CD8-positive, alpha-beta memory T cell (primary cell): ENCODE data around the gene TRAPPC11. TPM values are rescaled to one million over a fixed set of nuclear protein-coding genes. Genes with fewer than 3 reads are reported as not detected.

ENCODE experiments used
- CTCF ChIA-PET: fragments of 350-600 bp; sonication (Branson Sonifier 250); formaldehyde crosslinking; loops from one replicate; lab custom pipeline; 2021; ENCODE audit warnings: antibody characterized with exemption; lab: Charles Lee
- POLR2A ChIA-PET: fragments of 350-600 bp; sonication (Branson Sonifier 250); formaldehyde crosslinking; loops from one replicate; lab custom pipeline; 2021; ENCODE audit warnings: antibody characterized with exemption; lab: Charles Lee
- DNase-seq, 5 donors: peaks; one replicate each; pipeline versions ENCODE4 v3.0.0 to v3.0.0-alpha.2; 2020 to 2022; ENCODE audit warnings: mixed read lengths in 1 of 5
- H3K27ac ChIP-seq: one replicate; pipeline ENCODE4 v1.7.0; 2013; ENCODE audit warnings: low read depth, mild to moderate bottlenecking, low read length, moderate library complexity
- H3K27me3 ChIP-seq: 2 replicates; pipeline ENCODE4 v1.7.0; 2013; ENCODE audit warnings: low read length, mild to moderate bottlenecking; ENCODE audit not compliant: insufficient read depth, poor library complexity, severe bottlenecking
- H3K36me3 ChIP-seq: 2 replicates; pipeline ENCODE4 v1.7.0; 2013; ENCODE audit warnings: mild to moderate bottlenecking, low read length, moderate library complexity; ENCODE audit not compliant: insufficient read depth
- H3K4me1 ChIP-seq: 2 replicates; pipeline ENCODE4 v1.7.0; 2013; ENCODE audit warnings: mild to moderate bottlenecking, low read length, moderate library complexity; ENCODE audit not compliant: insufficient read depth
- H3K4me3 ChIP-seq: 2 replicates; pipeline ENCODE4 v1.7.0; 2013; ENCODE audit warnings: mild to moderate bottlenecking, low read length
- H3K9me3 ChIP-seq: 2 replicates; pipeline ENCODE4 v1.7.0; 2013; ENCODE audit warnings: mild to moderate bottlenecking, low read length
- H3K27ac Mint-ChIP-seq, 8 donors: one replicate each; pipeline ENCODE4 v1.8.0; 2020 to 2021; ENCODE audit warnings: mixed read lengths in 8 of 8, mild to moderate bottlenecking in 6 of 8, inconsistent platforms in 3 of 8, moderate library complexity in 3 of 8
- H3K27me3 Mint-ChIP-seq, 2 donors: one replicate each; pipeline ENCODE4 v1.8.0; 2020 to 2021; ENCODE audit warnings: mixed read lengths in 2 of 2, mild to moderate bottlenecking in 1 of 2, moderate library complexity in 1 of 2
- H3K36me3 Mint-ChIP-seq, 3 donors: one replicate each; pipeline ENCODE4 v1.8.0; 2020 to 2021; ENCODE audit warnings: mixed read lengths in 3 of 3, inconsistent platforms in 1 of 3, mild to moderate bottlenecking in 1 of 3
- H3K4me1 Mint-ChIP-seq, 3 donors: one replicate each; pipeline ENCODE4 v1.8.0; 2020 to 2021; ENCODE audit warnings: mixed read lengths in 3 of 3, inconsistent platforms in 1 of 3, mild to moderate bottlenecking in 1 of 3
- H3K4me3 Mint-ChIP-seq, 7 donors: one replicate each; pipeline ENCODE4 v1.8.0; 2020 to 2021; ENCODE audit warnings: mixed read lengths in 7 of 7, mild to moderate bottlenecking in 6 of 7, moderate library complexity in 4 of 7, inconsistent platforms in 2 of 7
- H3K9me3 Mint-ChIP-seq, 5 donors: one replicate each; pipeline ENCODE4 v1.8.0; 2020 to 2022; ENCODE audit warnings: mixed read lengths in 5 of 5, mild to moderate bottlenecking in 3 of 5, moderate library complexity in 2 of 5, inconsistent platforms in 1 of 5
- polyA plus RNA-seq: library from polyadenylated mRNA; unstranded; fragments of 300-500 nt; fragmentation: Illumina TruSeq; gene quantifications from one replicate; pipeline ENCODE4 v1.2.3, GENCODE V29; 2021
- total RNA-seq, 2 experiments: library from RNA; stranded (reverse); gene quantifications; one replicate each; pipeline ENCODE4 v1.2.3, GENCODE V29; 2021

The TRAPPC11 gene
- total and polyA plus RNA-seq, 3 experiments from 2014 or later = 21.9 to 29.3 (median 23.3) TPM

DNA sequence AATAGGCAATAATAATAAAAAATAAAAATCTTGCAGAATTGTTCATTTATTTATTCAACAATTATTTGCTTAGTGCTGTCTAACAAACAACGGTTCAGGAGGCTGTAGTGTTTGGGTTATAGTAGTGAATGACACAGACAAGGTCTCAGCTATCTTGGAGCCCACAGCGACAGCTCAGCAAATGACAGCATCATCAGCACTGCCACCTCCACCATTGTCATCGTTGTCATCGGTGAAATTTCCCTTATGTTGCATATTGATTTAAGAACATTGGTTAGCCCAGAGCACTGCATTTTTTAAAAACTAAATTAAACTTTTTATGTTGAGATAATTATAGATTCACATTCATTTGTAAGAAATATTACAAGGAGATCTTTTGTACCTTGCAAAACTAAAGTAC lies 79.9 kb downstream of the TRAPPC11 start:
- H3K4me3 ChIP-seq = no peak overlapping the region
- H3K4me3 Mint-ChIP-seq = no peak overlapping the region
- H3K36me3 Mint-ChIP-seq = no peaks in the 10 kb centered on the region
- DNase-seq = no peak
- no peak overlapping the region for H3K27ac Mint-ChIP-seq
- no peaks in the 10 kb centered on the region for H3K27me3 ChIP-seq
- H3K27ac ChIP-seq = no peak overlapping the region
- H3K9me3 Mint-ChIP-seq = no peaks in the 10 kb centered on the region
- ChIA-PET CTCF (no interaction called here), POLR2A (no interaction called here)
- H3K9me3 ChIP-seq = no peaks in the 10 kb centered on the region
- H3K36me3 ChIP-seq = no peaks in the 10 kb centered on the region
- no peaks in the 10 kb centered on the region for H3K4me1 Mint-ChIP-seq
- H3K4me1 ChIP-seq = no peaks in the 10 kb centered on the region
- peaks cover 0 to 4% of the 10 kb centered on the region in 2 donors for H3K27me3 Mint-ChIP-seq

DNA sequence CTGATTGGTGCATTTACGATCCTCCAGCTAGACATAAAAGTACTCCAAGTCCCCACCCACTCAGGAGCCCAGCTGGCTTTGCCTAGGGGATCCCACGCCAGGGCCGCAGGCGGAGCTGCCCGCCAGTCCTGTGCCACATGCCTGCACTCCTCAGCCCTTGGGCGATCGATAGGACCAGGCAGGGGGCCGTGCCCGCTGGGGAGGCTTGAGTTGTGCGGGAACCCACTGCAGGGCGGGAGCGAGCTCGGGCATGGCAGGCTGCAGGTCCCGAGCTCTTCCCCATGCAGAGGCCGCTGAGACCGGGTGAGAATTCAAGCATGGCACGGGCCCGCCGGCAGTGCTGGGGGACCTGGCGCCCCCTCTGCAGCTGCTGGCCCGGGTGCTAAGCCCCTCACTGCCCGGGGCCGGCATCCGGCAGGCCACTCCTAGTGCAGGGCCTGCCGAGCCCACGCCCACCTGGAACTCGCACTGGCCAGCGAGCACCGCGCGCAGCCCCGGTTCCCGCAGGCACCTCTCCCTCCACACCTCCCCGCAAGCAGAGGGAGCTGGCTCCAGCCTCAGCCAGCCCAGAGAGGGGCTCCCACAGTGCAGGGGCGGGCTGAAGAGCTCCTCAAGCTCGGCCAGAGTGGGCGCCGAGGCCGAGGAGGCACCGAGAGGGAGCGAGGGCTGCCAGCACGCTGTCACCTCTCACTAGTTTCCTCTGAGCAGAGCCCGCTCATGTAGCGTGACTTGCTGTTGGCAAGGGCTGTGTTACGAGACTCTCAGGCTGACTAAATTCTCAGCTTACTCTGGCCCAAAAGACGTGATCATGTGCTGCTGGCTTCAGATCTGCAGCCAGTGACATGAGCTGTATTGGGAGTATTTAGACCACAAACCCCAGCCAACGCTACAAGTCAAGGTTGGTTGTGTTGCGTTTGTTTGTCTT lies 87.5 kb downstream of the TRAPPC11 start:
- H3K4me3 Mint-ChIP-seq = no peak overlapping the region
- no peaks in the 10 kb centered on the region for H3K4me1 Mint-ChIP-seq
- Histone ChIP-seq H3K4me3 (no peak overlapping the region), H3K4me1 (no peaks in the 10 kb centered on the region), H3K36me3 (no peaks in the 10 kb centered on the region), H3K27ac (no peak overlapping the region), H3K27me3 (no peaks in the 10 kb centered on the region), H3K9me3 (no peaks in the 10 kb centered on the region)
- no peaks in the 10 kb centered on the region for H3K36me3 Mint-ChIP-seq
- H3K27ac Mint-ChIP-seq = no peak overlapping the region
- POLR2A ChIA-PET = no interaction called here
- no peak for DNase-seq
- no peaks in the 10 kb centered on the region for H3K9me3 Mint-ChIP-seq
- H3K27me3 Mint-ChIP-seq = peaks cover 2 to 34% of the 10 kb centered on the region in 2 donors
- CTCF ChIA-PET = no interaction called here

DNA sequence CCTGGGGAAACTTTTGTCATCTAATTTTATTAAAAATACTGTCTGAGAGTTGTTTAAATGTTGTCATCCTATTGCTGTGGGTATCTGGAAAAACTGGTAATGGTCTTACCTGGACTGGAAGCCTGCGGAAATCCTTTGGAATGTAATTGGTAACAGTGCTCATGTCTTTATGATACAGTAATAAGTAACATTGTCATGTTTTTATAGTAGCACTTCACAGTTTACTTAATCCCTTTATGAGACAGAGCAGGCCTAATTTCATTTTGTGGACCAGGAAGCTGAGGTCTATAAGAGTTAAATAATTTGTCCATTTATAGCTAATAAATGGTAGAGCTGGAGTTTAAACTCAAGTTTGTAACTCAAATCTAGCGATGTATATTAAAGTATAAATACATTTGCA lies 88.3 kb downstream of the TRAPPC11 start:
- no peak overlapping the region for H3K27ac ChIP-seq
- POLR2A ChIA-PET = no interaction called here
- Mint-ChIP-seq H3K36me3 (no peaks in the 10 kb centered on the region), H3K27me3 (peaks cover 2 to 34% of the 10 kb centered on the region in 2 donors), H3K9me3 (no peaks in the 10 kb centered on the region), H3K27ac (no peak overlapping the region), H3K4me3 (no peak overlapping the region), H3K4me1 (no peaks in the 10 kb centered on the region)
- CTCF ChIA-PET = no interaction called here
- H3K4me1 ChIP-seq = no peaks in the 10 kb centered on the region
- no peaks in the 10 kb centered on the region for H3K9me3 ChIP-seq
- DNase-seq = no peak
- H3K36me3 ChIP-seq = no peaks in the 10 kb centered on the region
- H3K4me3 ChIP-seq = no peak overlapping the region
- H3K27me3 ChIP-seq = no peaks in the 10 kb centered on the region

DNA sequence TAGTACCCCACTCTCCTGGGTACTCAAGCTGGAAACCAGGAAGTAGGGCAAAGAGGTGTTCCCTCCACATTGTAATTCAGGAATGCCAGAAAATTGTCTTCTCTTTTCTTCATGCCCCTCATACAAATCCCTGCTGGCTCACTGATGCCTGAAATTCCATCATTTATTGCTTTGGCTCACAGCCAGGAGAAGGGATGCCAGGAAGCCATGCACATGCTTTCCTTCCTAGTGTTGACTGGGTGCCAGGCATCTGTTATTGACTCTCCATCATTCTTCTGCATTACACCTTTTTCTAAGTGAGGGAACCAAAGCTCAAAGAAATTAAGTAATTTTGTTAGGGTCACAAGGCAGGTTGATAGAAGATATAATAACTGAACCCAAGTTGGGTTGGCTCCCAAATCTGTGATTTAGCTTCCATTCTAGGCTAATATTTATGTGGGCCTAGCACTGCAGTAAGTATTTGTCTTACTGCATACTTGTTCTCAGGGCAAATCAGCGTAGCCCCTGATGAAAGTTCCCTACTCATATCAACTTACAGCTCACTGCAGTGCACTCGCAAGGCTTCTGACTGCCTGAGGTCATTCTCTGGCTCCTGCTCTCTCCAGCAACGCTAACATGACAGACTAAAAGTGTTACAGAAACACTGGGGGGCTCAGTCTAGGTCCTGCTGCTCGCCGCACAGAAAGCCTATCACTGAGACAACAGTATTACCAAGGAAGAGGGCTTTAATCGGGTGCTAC lies 89.0 kb downstream of the TRAPPC11 start:
- no peaks in the 10 kb centered on the region for H3K27me3 ChIP-seq
- H3K4me3 ChIP-seq = no peak overlapping the region
- Mint-ChIP-seq H3K9me3 (no peaks in the 10 kb centered on the region), H3K4me3 (no peak overlapping the region), H3K36me3 (no peaks in the 10 kb centered on the region), H3K4me1 (no peaks in the 10 kb centered on the region), H3K27ac (no peak overlapping the region), H3K27me3 (peaks cover 2 to 34% of the 10 kb centered on the region in 2 donors)
- no peaks in the 10 kb centered on the region for H3K4me1 ChIP-seq
- no peaks in the 10 kb centered on the region for H3K9me3 ChIP-seq
- DNase-seq = no peak
- no peaks in the 10 kb centered on the region for H3K36me3 ChIP-seq
- ChIA-PET POLR2A (no interaction called here), CTCF (no interaction called here)
- H3K27ac ChIP-seq = no peak overlapping the region

DNA sequence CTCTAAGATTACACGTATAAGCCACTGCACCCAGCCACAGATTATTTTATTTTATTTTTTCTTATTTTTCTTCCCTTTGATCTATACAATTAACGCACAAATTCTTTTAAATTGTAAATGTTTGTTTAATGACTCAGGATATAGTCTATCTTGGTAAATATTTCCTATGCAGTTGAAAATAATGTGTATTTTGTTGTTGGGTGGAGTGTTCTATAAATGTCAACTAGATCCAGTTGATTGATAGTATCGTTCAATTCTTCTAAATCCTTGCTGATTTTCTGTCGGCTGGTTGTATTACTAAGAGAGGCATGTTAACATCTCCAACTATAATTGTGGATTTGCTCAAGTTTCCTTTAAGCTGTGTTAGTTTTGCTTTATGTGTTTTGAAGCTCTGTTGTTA lies 92.0 kb downstream of the TRAPPC11 start:
- Mint-ChIP-seq H3K9me3 (peaks cover 0 to 3% (median 0%) of the 10 kb centered on the region in 5 donors), H3K27ac (no peak overlapping the region), H3K36me3 (no peaks in the 10 kb centered on the region), H3K4me3 (no peak overlapping the region), H3K27me3 (peaks cover 2 to 37% of the 10 kb centered on the region in 2 donors), H3K4me1 (no peaks in the 10 kb centered on the region)
- Histone ChIP-seq H3K36me3 (no peaks in the 10 kb centered on the region), H3K9me3 (no peaks in the 10 kb centered on the region), H3K4me3 (no peak overlapping the region), H3K4me1 (no peaks in the 10 kb centered on the region), H3K27me3 (no peaks in the 10 kb centered on the region), H3K27ac (no peak overlapping the region)
- POLR2A ChIA-PET = no interaction called here
- no peak for DNase-seq
- CTCF ChIA-PET = no interaction called here

DNA sequence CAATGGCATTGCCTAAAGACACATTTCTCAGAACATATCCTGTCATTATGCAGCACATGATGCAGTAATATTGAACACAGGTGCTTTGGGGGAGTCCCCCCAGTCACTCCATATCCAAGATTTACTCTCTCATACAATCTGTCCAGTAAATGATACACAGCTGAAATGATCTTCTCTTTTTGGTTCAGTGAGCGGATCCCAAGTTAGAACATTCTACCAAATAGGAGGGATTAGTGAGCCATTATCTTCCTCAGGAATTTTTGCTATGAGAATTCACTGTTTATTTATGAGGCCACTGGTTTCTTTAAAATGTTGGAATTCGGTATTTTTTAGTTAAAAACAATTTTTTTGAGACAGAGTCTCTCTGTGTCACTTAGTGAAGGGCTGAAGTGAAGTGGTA lies 96.5 kb downstream of the TRAPPC11 start:
- DNase-seq = no peak
- Histone ChIP-seq H3K27ac (no peak overlapping the region), H3K4me3 (no peak overlapping the region), H3K27me3 (no peaks in the 10 kb centered on the region), H3K9me3 (no peaks in the 10 kb centered on the region), H3K4me1 (no peaks in the 10 kb centered on the region), H3K36me3 (no peaks in the 10 kb centered on the region)
- Mint-ChIP-seq H3K36me3 (no peaks in the 10 kb centered on the region), H3K9me3 (peaks cover 0 to 3% (median 0%) of the 10 kb centered on the region in 5 donors), H3K4me3 (no peak overlapping the region), H3K27ac (no peak overlapping the region), H3K4me1 (no peaks in the 10 kb centered on the region), H3K27me3 (peaks cover 5 to 47% of the 10 kb centered on the region in 2 donors)
- CTCF ChIA-PET = no interaction called here
- POLR2A ChIA-PET = no interaction called here

DNA sequence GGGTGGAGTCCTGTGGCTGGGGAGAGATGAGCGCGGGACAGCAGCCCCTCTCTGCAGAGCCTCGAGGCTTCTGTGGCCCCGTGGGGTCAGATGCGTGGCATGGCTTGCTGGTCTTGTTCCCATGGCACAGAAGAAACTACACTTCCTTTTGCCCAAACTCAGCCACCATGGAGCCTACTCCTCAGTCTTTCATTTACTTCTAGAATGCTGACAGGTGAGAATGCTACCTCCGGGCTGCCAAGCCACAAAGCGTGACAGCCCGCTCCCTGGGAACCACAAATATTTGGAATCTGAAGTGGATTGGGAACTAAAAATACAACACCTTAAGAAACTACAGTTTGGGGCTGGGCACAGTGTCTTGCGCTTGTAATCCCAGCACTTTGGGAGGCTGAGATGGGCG lies 98.0 kb downstream of the TRAPPC11 start:
- POLR2A ChIA-PET = no interaction called here

DNA sequence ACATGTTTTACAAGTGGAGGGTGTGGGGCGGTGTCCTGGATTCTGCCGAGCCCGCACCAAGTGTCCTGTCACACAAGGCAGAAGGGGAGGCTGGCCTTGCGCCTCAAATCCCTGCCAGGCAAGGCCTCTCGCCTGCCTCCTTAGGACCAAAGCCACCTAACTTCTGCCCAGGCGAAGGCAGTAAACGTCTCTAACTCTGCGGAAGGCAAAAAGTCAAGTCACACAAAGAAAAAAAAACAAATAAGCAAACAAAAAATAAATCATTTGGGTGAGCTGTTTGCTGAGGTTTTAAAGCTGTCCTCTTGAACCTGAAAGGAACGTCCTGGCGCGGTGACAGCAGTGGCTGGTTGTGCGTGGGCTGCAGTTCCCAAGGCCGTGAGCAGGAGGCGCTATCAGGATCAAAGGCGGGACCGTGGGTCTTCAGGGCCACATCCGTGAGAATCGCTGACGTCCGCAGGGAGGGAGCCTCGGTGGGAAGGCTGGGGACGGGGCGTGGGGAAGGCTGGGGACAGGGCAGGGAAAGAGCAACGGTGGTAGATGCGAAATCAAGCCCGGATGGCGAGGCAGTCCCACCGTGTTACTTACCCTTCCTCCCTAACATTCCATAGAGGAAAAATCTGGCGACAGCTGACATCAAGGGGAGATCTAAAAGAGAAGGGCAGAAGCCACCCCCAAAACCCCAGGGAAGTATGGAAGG lies 99.1 kb downstream of the TRAPPC11 start:
- Histone ChIP-seq H3K27ac (no peak overlapping the region), H3K4me3 (no peak overlapping the region), H3K27me3 (no peaks in the 10 kb centered on the region), H3K9me3 (no peaks in the 10 kb centered on the region), H3K36me3 (no peaks in the 10 kb centered on the region), H3K4me1 (no peaks in the 10 kb centered on the region)
- H3K9me3 Mint-ChIP-seq = peaks cover 0 to 3% (median 0%) of the 10 kb centered on the region in 5 donors
- H3K27ac Mint-ChIP-seq = no peak overlapping the region
- ChIA-PET CTCF (no interaction called here), POLR2A (no interaction called here)
- H3K4me3 Mint-ChIP-seq = no peak overlapping the region
- no peaks in the 10 kb centered on the region for H3K36me3 Mint-ChIP-seq
- H3K4me1 Mint-ChIP-seq = no peaks in the 10 kb centered on the region
- H3K27me3 Mint-ChIP-seq = peaks cover 9 to 42% of the 10 kb centered on the region in 2 donors
- DNase-seq = no peak

More for the DNA sequence above, 98.0 kb downstream of the TRAPPC11 start:
- no peak overlapping the region for H3K27ac ChIP-seq
- H3K27me3 ChIP-seq = no peaks in the 10 kb centered on the region
- DNase-seq = no peak
- peaks cover 0 to 3% (median 0%) of the 10 kb centered on the region in 5 donors for H3K9me3 Mint-ChIP-seq
- H3K4me3 Mint-ChIP-seq = no peak overlapping the region
- H3K4me3 ChIP-seq = no peak overlapping the region
- H3K27ac Mint-ChIP-seq = no peak overlapping the region
- peaks cover 8 to 42% of the 10 kb centered on the region in 2 donors for H3K27me3 Mint-ChIP-seq
- no peaks in the 10 kb centered on the region for H3K9me3 ChIP-seq
- H3K36me3 Mint-ChIP-seq = no peaks in the 10 kb centered on the region
- H3K4me1 ChIP-seq = no peaks in the 10 kb centered on the region
- CTCF ChIA-PET = no interaction called here
- H3K36me3 ChIP-seq = no peaks in the 10 kb centered on the region
- no peaks in the 10 kb centered on the region for H3K4me1 Mint-ChIP-seq
